HG03135 (cell line): Measurements from ENCODE around the gene LKAAEAR1.

Experiments
- ATAC-seq: cut with Tn5 transposase; IDR thresholded peaks from one replicate; pipeline ENCODE4 v1.9.1; 2021; ENCODE audit warnings: mild to moderate bottlenecking, moderate library complexity; ENCODE audit not compliant: unreplicated experiment

Gene LKAAEAR1

DNA sequence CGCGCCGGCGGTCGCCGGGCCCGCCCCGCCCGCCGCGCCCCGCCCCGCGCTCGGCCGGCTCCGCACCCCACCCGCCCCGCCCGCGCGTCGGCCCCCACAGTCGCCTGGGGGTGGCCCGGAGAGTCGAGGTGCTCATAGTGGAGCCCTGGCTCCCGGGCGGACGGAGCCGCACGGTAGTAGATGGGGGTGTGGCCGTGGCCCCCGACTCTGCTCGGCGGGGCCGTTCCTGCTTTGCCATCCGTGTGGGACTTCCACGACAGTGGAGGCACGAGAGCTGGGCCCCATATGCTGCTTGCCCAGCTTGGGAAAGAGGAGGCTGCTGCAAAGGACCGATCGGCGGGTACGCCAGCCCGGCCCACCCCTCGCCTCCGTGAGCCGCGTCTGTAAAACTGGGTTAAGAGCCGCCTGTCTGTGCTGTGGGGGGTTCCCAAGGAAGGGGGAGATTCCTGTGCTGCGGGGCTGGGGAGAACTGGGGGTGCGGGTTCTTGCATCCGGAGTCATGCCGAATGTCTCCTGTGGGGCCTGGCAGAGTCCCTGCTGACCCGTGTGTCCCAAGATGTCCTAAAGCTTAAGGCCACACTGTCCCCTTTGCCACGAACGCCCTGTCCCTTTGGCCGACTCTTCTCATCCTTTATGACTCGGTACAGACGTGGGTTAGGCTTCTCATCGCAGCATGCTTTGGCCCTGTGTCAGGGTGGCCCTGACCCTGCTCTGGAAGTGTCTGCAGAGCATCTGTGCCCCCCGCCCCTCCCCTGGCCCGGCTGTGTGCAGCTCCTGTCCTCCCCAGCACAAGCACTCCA lies 4.0 kb downstream of the LKAAEAR1 start, which contains the start of gene OPRL1:
TSS of gene OPRL1 (plus strand) at position 70 of the 800 bp plus-strand sequence. CDS start 12,639 bp downstream, outside the sequence.
- no peak for ATAC-seq

- peak; percentile 31 for ATAC-seq
These were observed 4.8 kb downstream of the LKAAEAR1 start, which contains the start of gene RGS19 for GRCh38 chr20:64079273-64080012. RGS19 (minus strand) TSS chr20:64079518; CDS start chr20:64076886, 2,632 bp downstream.

DNA sequence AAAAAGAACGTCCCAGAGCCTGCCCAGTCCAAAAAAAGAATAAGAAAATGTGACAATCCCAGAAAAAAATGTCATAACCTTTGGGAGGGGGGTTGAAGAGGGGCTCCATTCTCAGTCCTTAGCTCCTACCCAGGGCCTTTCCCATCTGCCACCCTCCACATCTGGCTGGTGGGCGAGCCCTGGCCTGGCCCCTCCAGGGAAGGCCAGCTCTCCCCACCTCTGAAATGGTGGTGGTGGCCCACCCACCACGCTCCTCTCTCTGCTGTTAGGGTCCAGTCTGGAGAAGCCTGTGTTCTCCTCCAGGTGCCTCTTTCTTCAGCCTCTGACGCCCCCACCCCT lies 5.3 kb downstream of the LKAAEAR1 start:
- no peak for ATAC-seq

- no peak for ATAC-seq
These were observed 6.2 kb downstream of the LKAAEAR1 start for GRCh38 chr20:64077876-64078551.

GRCh38 chr20:64077541-64077875 lies 6.7 kb downstream of the LKAAEAR1 start:
- ATAC-seq, result no peak

DNA sequence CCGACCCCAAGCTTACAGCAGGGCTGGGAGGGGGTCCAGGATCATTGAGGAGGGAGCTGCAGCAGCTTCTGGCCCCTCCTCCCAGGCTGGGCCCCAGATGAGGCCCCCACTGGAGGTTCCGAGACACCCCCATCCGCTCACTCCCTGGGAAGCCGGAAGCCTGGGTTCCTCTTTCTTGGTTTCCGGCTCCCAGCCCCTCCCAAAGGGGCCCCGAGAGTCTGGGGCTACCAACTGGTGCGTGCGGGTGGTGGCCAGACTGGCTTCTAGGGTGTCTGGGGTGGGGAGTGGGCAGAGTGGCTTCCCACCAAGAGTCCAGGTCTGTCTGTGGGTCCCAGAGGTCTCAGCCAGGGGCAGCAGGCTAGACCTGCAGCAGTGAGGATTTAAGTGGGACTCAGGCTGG lies 7.1 kb downstream of the LKAAEAR1 start:
- ATAC-seq, result no peak

DNA sequence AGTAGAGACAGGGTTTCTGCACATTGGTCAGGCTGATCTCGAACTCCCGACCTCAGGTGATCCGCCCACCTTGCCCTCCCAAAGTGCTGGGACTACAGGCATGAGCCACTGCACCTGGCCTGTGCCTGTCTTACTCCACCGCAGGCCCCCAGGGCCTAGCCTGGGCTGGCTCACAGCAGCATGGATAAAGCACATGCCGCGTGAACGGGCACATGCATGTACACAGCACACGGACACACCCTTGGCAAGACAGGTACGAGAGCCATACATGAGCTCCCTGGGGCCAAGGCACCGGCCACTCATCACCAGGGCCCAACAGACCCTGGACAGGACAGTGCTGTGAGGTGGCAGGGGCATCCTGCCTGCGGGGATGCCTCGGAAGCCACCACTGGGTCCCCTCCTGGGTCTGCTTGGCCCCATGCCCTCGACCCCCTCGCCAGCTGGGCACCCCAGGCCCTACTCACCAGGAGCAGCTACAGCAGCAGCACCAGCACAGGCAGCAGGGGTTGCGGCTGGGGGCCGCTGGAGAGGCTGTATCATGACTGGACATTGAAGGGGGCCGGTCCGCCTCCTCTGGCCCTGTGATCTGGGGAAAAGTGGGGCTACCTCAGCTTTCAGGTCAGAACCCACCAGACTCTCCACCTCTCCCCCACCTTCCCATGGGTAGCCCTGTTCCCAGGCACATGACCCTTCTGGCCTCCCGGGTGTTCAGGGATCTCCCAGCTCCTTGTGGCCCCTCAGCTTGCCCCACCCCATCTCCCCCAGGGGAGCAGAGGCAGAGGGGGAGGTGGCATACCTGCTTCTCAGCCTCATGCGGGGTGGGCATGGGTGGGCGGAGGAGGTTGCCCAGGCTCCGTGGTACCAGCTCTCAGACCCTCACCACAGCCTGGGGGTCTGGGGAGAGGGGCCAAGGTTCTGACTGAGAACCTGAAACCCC lies 7.9 kb downstream of the LKAAEAR1 start:
- no peak for ATAC-seq

DNA sequence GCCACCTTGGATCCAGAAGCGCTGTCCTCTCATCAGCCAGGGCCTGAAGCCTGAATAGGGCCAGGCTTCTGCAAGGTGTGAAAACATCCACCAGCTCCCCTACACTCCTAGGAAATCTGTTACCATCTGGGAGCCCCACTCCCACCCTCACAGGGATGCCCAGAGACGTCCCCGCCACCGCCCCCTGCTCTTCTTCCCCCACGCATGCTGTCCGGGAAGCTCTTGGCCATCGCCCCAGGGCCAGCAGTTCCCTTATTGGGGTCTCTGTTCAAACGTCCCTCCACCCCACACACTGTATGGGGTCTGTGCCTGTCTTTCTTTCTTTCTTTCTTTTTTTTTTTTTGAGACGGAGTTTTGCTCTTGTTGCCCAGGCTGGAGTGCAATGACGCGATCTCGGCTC lies 8.6 kb downstream of the LKAAEAR1 start:
- no peak for ATAC-seq

- ATAC-seq, result no peak
These were observed 9.2 kb downstream of the LKAAEAR1 start for GRCh38 chr20:64074963-64075362.

- no peak for ATAC-seq
These were observed 9.9 kb downstream of the LKAAEAR1 start for GRCh38 chr20:64074184-64074789.

GRCh38 chr20:64073476-64074183 lies 10.6 kb downstream of the LKAAEAR1 start:
- ATAC-seq, result no peak

- ATAC-seq, result no peak
These were observed 11.6 kb downstream of the LKAAEAR1 start for GRCh38 chr20:64072498-64073063.

DNA sequence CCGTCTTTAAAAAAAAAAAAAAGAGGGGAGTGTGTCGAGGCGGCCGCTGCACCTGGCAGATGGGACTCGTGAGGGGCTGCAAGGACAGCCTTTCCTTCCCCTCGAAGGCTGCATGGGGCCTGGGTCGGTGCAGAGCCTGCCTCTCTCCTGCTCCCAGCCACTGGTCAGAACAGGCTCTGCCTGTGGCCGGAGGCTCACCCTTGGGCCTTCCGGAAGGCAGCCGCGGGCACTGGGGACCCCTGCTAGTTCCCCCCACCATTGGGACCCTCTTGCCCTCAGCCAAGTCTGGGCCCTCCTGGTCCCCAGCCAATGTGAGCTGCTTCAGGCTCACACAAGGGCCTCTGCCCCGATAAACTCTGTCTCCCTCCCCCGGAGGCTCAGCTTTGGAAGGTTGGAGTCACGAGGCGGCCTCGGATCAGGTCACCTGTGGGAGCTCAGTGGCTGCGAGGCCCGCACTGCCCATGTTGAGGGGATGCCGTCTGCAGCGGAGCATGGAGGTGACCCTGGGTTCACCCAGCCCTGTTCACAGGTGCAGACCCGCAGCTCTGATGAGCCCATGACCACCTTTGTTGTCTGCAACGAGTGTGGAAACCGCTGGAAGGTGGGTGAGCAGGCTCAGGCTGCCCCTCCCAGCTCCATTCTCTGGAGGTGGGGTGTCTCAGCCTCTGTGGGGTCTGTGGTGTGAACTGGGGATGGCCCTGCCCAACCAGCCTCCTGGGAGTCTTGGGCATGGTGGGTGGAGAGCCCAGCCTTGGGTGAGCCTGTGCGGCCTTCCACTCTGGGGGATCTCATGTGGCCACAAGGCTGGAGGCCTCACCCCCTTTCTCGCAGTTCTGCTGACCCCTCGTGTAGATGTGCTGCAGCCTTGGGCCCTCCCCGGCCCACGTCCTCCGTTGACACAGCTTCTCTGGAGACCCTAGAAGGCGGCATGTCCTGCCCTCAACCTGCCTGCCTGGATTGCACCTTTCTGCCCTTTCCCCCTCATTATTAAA lies 12.6 kb downstream of the LKAAEAR1 start:
- no peak for ATAC-seq

DNA sequence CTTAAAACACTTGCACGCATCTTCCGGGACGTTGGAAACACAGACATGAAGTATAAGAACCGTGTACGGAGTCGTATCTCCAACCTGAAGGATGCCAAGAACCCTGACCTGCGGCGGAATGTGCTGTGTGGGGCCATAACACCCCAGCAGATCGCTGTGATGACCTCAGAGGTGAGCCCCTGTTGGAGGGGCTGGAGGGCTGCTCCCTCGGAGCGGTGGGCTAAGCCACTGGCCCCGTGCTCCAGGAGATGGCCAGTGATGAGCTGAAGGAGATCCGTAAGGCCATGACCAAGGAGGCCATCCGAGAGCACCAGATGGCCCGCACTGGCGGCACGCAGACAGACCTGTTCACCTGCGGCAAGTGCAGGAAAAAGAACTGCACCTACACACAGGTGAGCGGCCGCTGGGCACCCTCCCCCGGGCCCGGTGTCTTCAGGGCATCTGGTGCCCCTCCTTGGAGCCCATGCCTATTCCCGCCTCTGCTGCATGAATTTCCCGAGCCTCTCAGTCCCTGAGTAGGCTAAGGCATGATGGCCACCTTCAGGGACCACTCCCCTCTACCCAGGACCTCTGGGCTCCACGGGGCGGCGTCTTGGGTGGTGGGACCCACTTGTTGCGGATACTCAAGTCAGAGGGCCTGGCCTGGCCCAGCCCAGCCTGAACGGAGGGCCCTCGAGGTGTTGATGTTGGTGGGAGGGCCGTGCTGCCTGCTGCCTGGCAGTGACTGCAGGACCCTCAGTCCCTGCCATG lies 13.8 kb downstream of the LKAAEAR1 start:
- ATAC-seq, result no peak

DNA sequence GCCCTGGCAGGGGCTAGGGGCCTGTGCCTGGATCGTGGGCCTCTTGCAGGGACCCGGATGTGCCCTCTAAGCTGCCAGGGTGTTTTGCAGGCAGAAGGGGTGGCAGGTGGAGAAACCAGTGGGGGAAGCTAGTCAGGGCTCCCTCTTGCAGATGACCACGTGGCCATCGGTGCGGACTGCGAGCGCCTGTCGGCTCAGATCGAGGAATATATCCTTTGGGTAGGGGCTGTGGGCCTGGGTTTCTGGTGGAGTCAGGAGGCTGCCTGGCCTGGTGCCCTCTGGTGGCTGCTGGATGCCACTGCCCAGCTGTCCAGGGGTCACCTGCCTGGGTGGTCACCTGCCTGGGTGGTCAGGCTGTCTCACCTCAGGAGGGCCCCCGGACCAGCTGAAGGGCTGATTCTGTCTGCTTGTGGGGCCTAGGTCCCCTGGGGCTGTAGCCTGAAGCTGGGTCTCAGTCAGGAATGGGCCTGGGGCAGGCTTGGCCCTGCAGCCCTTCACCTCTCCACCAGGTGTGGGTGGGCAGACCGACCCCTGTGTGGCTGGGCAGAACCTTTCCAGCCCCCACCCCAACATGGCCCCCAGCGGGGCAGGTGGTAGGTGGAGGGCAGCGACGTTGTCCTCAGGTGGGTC lies 14.5 kb downstream of the LKAAEAR1 start:
- ATAC-seq, result no peak

DNA sequence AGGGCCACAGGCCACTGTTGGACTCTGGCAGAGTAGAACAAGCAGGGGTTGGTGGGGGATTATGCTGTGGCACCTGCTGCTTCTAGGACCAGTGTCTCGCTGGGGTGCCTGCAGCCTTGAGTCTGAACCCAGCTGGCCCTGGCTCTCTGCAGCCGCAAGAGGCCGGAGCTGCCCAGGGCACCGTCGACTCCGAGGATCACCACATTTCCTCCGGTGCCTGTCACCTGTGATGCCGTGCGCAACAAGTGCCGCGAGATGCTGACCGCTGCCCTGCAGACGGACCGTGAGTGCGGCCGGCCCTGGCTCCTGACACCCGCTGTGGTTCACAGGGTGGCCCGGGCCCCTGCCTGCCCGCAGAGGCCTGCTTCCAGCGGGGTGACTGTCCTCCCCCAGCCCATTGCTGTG lies 15.0 kb downstream of the LKAAEAR1 start:
- ATAC-seq, result no peak
